BJ (cell line): ENCODE results near the gene FAM219A. TPM values are rescaled to one million over a fixed set of nuclear protein-coding genes. Genes with fewer than 3 reads are reported as not detected.
A peak's percentile ranks its signal among the peaks of the same experiment; 100 is the strongest.

ENCODE experiments used
- CTCF ChIA-PET: fragments of 350-600 bp; formaldehyde crosslinking; extraction: SDS; loops from one replicate; lab custom pipeline; 2021; ENCODE audit warnings: antibody characterized with exemption, inconsistent platforms; lab: Yijun Ruan, JAX
- POLR2A ChIA-PET: fragments of 300-600 bp; sonication (Branson Sonifier 250); formaldehyde crosslinking; extraction: SDS; loops from one replicate; lab custom pipeline; 2021; ENCODE audit warnings: antibody characterized with exemption; lab: Charles Lee
- DNase-seq: peaks from one replicate; pipeline ENCODE4 v3.0.0-alpha.2; 2011; ENCODE audit warnings: low read depth
- H3K27me3 ChIP-seq: 2 replicates; pipeline ENCODE4 v1.6.0; 2011; ENCODE audit warnings: low read length; ENCODE audit not compliant: control insufficient read depth, insufficient read depth
- H3K36me3 ChIP-seq: 2 replicates; pipeline ENCODE4 v1.5.1; 2011; ENCODE audit warnings: low read length; ENCODE audit not compliant: control insufficient read depth, insufficient read depth
- H3K4me3 ChIP-seq: 2 replicates; pipeline ENCODE4 v1.5.1; 2011; ENCODE audit warnings: low read depth, mild to moderate bottlenecking, control low read depth, low read length
- polyA plus RNA-seq: library from polyadenylated mRNA; depleted of rRNA; stranded (reverse); fragments of >200 nt; gene quantifications from 2 replicates; pipeline ENCODE4 v1.2.3, GENCODE V29; 2011
- TF ChIP-seq, protein P1 (sequence below): IDR thresholded peaks from 2 replicates; pipeline ENCODE4 v1.5.1; 2011; ENCODE audit warnings: low read depth, mild to moderate bottlenecking, control low read depth, inconsistent platforms, low read length, moderate library complexity; ENCODE audit not compliant: insufficient read depth

The FAM219A gene
- polyA plus RNA-seq, 1 experiment = 17.8 TPM

DNA sequence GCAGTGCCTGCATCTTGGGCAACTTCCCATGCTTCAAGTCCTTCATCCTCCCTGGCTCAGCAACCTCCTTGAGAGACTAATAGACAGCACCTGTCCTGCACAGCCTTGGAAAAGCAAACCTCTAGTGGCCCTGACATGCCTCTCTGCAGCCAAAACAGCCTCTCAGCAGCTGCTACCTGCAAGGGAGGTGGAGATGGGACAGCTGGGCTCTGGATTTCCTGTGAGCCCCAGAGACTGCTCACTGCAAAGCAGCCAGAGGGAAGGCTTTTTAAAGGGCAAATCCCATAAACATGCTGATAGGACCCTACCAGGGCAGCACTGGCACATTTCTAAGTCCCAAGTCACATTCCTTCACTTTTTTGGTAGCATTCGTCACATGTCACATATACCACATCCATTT, 50.2 kb downstream of the FAM219A start:
- Histone ChIP-seq H3K4me3 (no peak overlapping the region), H3K27me3 (no peaks in the 10 kb centered on the region), H3K36me3 (peaks cover 5% of the 10 kb centered on the region)
- TF ChIP-seq, protein P1, sequence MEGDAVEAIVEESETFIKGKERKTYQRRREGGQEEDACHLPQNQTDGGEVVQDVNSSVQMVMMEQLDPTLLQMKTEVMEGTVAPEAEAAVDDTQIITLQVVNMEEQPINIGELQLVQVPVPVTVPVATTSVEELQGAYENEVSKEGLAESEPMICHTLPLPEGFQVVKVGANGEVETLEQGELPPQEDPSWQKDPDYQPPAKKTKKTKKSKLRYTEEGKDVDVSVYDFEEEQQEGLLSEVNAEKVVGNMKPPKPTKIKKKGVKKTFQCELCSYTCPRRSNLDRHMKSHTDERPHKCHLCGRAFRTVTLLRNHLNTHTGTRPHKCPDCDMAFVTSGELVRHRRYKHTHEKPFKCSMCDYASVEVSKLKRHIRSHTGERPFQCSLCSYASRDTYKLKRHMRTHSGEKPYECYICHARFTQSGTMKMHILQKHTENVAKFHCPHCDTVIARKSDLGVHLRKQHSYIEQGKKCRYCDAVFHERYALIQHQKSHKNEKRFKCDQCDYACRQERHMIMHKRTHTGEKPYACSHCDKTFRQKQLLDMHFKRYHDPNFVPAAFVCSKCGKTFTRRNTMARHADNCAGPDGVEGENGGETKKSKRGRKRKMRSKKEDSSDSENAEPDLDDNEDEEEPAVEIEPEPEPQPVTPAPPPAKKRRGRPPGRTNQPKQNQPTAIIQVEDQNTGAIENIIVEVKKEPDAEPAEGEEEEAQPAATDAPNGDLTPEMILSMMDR = no peak
- POLR2A ChIA-PET = no interaction called here
- CTCF ChIA-PET = interaction anchor here (1.0 to 1.8 kb wide), 3 partner anchors 9 to 183 kb away, joined by 3 to 6 read pairs (median 3); no protein-coding TSS in a partner anchor
- DNase-seq = no peak

DNA sequence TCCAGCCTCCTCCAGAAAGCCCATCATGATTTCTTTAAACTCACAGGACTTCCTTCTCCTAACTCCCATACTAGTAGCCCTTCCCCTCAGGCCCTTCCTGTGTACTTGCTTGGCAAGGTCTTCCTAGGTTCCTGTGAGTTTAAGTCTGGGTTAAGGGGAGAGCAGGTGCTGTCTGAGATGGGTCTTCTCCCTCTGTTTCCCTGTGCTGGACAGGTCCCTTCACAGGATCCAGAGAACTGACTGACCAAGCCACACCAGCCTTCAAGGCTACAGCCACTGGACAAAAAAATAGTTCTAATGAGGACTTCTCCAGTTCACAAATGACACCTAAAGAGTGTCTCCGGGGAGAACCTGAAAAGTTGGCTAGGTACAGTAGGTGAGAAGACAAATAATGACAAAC, 52.2 kb downstream of the FAM219A start:
- Histone ChIP-seq H3K27me3 (no peaks in the 10 kb centered on the region), H3K36me3 (peaks cover 16% of the 10 kb centered on the region), H3K4me3 (no peak overlapping the region)
- CTCF ChIA-PET = interaction anchor here (0.7 to 4.8 kb wide), 4 partner anchors 24 to 101 kb away, joined by 3 to 79 read pairs (median 30); no protein-coding TSS in a partner anchor
- TF ChIP-seq, protein P1 = no peak
- POLR2A ChIA-PET = no interaction called here
- DNase-seq = no peak

DNA sequence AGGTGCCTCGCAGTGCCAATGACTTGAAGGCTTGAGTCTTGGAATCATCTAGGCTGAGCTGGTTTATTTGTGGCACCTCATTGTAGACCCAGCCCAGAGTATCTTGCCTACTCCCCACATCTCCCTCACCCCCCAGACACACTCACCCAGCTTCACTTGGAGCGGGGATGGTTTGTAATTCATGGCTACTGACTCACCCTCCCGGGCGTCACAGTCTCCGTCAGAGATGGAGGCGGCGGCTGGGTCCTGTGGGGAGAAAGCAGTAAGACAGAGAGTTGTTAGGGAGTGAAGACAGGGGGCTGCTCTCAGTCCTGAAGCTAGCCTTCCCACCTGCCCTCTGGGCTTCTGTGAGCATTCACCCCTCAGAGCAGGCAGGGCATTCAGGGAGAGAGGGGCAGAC, 52.7 kb downstream of the FAM219A start:
- POLR2A ChIA-PET = no interaction called here

DNA sequence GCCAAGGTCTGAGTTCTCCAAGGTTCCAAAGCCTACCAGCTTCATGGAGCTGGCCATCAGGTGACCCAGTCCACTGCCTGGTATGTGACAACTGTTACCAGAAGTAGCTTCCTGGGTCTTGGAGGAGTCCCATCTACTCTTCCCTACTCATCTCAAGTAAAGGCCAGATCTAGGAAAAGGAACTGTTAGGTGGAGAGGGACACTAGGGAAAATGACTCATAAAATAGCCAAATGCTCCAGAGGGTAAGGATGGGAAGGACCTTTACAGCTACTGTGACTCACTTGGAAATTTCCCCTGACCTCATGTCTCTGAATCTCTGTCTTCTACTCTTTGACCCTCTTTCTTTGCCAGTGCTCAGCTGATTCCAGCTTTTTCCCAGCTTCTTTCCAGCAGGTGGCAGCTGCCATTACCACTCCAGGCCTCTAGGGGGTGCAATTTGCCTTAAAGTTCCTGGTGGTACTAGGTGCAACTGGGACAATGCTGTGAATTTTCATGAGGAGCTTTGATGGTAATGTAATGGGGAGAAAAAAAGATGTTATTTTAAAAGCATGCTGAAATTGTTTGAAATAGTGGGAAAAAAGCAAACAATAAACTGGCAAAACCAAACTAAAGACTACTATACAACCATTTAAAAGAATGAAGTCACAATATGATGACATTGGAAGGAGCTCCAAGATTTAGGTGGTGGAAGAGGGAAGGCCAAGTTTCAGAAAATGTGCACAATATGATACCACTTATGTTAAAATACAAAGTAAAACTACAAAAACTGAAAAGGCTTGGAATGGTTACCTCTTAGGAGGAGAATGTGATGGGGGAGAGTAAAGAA, 54.6 kb downstream of the FAM219A start:
- Histone ChIP-seq H3K4me3 (no peak overlapping the region), H3K36me3 (peaks cover 30% of the 10 kb centered on the region), H3K27me3 (no peaks in the 10 kb centered on the region)
- DNase-seq = no peak
- TF ChIP-seq, protein P1 = peak; percentile 98
- ChIA-PET POLR2A (interaction anchor here (0.6 kb wide), 1 partner anchor 10 kb away, joined by 3 read pairs; no protein-coding TSS in a partner anchor), CTCF (interaction anchor here (0.6 to 4.8 kb wide), 54 partner anchors 8 to 461 kb away, joined by 3 to 79 read pairs (median 5); partner anchors contain the start of genes DNAI1, ENHO, FAM219A and MYORG)

More for the DNA sequence above, 52.7 kb downstream of the FAM219A start:
- Histone ChIP-seq H3K4me3 (no peak overlapping the region), H3K36me3 (peaks cover 20% of the 10 kb centered on the region), H3K27me3 (no peaks in the 10 kb centered on the region)
- no peak for DNase-seq
- TF ChIP-seq, protein P1 = no peak
- CTCF ChIA-PET = interaction anchor here (0.7 to 4.8 kb wide), 10 partner anchors 10 to 199 kb away, joined by 3 to 79 read pairs (median 24); partner anchors contain the start of gene MYORG
